ENCODE results near the gene PREB.
A peak's percentile ranks its signal among the peaks of the same experiment; 100 is the strongest.
"Not testable (repeated sequence)": the region's sequence is repeated elsewhere in the genome, so short reads cannot be mapped to it uniquely, and the experiment has no call there.

The PREB gene, protein sequence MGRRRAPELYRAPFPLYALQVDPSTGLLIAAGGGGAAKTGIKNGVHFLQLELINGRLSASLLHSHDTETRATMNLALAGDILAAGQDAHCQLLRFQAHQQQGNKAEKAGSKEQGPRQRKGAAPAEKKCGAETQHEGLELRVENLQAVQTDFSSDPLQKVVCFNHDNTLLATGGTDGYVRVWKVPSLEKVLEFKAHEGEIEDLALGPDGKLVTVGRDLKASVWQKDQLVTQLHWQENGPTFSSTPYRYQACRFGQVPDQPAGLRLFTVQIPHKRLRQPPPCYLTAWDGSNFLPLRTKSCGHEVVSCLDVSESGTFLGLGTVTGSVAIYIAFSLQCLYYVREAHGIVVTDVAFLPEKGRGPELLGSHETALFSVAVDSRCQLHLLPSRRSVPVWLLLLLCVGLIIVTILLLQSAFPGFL

DNA sequence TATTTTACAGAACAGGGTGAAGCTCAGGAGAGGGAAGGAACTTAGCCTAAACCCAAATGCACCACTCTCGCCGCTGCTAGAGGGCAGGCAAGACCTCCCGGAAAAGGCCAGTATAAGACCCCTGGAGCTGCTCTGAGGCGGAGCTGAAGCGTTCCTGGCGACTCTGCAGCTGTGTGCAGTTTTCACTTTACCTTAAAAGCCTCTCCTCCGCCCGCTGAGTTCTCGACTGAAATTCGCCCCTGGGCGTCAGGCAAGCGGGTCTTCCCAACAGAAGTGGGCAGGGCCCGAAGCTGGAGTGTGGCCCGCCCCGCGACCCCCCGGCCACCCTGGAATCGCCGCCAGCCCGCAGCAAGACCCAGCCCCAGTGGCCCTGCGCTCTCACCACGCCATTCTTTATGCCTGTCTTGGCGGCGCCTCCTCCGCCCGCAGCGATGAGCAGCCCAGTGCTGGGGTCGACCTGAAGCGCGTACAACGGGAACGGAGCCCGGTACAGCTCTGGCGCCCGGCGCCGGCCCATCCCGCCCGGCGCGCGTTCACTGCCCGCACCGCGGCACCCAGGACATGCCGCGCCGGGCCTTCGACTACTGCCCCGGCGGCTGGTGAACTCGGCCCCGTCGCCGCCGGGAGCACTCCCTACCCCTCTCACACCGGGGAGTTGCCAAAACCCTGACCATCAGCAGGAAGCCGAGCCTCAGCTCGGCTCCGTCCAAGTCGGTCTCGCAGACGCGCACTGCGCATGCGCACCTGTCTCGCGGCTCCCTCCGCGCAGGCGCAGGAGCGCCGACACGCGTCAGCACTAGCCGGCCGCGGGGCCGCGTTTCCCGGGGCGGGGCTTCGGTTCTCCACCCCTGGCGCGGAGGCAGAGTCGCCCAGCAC, at the start of gene PREB:
Gene PREB, minus strand, starts transcription at position 732 of the 876 bp plus-strand sequence. Its CDS starts 215 bp downstream, at position 517.
- peak; percentile 90 for DNase-seq

DNA sequence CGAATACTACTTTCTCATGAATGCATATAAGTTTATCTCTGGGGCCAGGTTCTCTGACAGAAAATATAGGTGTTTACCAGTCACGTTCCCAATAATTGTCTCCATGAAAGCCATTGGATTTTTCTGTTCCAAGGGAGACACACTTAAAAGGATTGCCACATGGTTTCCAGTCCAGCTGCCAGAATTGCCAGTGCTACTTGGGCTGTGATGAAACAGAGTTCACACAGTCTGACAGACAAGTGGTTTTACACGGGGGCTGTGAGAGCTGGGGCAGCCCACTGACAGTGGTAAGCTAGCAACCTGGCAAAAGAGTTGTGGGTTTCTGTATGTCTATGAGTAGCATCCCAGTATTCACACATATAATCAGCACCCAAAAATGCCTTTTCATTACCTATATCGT, 49.7 kb upstream of the PREB start:
- DNase-seq = no peak

DNA sequence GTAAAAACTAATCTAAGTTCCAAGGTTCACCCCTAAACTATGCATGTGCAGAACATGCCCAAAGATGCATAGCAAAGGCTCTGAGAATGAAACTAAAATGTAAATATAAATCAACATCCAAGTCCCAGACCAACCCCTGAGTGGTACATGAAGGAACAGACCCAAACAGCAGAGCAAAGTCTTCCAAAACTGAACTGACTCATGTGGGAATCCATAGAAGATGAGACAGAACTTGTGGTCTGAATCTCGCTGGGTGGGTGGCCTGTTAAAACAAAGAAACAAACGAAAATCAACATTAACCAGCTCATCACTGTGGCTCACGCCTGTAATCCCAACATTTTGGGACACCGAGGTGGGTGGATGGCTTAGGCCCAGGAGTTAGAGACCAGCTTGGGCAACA, 47.9 kb upstream of the PREB start:
- DNase-seq = no peak

DNA sequence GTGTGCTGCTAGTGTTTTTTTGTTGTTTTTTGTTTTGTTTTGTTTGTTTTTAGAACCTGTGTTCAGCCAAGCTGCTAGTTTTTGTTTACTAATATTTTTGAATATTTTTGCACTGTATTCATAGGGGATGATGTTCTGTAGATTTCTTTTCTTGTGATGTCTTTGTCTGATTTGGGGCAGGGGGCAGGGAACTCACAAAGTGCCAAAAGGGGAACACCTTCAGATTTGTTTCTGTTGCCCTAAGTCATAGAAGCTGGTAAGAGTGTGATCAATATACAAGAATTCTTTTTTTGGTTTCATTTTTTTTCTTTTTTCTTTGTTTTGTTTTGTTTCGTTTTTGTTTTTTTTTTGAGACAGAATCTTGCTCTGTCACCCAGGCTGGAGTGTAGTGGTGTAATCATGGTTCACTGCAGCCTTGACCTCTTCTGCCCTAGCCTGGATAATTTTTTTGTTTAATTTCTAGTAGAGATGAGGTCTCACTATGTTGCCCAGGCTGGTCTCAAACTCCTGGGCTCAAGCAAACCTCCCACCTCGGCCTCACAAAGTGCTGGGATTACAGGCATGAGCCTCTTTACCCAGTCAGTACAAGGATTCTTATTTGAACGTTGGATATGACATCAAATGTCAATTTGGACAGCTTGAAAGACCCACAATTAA, 45.0 kb upstream of the PREB start:
- DNase-seq = no peak

DNA sequence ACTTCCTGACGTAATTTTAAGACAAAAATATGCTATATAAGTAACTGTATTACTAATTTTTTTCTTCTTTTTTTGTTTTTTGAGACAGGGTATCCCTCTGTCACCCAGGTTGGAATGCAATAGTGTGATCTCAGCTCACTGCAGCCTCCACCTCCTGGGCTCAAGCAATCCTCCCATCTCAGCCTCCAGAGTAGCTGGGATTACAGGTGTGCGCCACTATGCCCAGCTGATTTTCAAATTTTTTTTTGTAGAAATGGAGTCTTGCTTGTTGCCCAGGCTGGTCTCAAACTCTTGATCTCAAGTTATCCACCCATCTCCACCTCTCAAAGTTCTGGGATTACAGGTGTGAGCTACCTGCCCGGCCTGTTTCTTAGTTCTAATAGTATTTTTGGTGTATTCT, 44.0 kb upstream of the PREB start:
- no peak for DNase-seq

DNA sequence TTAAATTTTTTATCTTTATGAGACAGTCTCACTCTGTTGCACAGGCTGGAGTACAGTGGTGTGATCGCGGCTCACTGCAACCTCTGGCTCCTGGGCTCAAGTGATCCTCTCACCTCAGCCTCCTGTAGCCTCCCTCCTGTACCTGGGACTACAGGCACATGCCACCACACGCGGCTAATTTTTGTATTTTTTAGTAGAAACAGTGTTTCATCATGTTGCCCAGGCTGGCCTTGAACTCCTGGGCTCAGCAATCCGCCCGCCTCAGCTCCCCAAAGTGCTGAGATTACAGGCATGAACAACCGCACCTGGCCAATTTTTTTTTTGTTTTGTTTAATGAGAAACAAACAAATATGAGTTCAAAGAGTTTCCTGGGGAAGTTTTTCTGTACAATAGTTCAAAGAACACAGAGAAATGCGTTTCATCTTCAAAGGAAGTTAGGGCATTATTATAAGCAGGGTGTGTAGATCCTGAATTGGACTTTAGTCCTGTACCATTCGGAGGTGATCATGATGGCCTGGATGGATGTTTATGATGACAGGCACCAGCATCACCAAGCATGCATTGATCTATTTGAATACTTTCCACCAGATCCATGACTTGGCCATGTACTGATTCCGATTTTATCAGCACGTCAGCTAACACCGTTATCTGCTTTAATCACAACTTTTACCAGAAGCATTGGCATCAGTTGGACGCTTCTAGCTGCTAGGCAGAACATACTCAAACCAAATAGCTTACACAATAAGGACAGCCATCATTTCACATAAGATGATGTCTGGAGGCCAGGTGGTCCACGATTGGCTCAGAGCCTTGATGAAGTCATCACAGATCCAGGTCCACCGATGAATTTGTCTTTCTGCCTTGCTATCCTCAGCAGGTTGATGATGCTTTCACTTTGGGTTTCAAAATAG, 43.3 kb upstream of the PREB start:
- DNase-seq = no peak

DNA sequence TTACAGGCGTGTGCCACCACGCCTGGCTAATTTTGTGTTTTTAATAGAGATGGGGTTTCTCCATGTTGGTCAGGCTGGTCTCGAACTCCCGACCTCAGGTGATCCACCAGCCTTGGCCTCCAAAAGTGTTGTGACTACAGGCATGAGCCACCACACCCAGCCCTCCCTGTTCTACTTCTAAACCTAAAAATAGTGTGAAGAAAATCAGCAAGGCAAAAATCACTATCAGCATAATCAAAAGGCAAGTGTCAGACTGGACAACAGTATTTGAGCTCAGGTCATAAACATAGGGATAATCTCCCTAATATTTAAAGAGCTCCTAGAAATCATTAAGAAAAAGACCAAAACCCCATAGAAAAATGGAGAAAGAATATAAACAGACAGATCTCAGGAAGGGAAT, 41.3 kb upstream of the PREB start:
- not testable (repeated sequence) for DNase-seq

DNA sequence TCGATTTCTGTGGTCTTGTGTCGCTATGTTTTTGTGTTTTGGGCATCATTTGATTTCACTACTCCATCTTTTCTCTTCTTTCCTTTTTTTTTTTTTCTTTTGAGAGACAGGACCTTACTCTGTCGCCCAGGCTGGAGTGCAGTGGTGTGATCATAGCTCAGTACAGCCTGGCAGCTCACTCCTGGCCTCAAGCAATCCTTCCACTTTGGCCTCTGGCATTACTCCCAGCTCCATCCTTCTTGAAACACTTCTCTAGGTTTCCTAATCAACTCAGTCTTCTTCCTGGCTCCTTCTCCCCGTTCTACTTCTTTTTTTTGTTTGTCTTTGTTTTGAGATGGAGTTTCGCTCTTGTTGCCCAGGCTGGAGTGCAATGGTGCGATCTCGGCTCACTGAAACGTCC, 40.9 kb upstream of the PREB start:
- DNase-seq = no peak

DNA sequence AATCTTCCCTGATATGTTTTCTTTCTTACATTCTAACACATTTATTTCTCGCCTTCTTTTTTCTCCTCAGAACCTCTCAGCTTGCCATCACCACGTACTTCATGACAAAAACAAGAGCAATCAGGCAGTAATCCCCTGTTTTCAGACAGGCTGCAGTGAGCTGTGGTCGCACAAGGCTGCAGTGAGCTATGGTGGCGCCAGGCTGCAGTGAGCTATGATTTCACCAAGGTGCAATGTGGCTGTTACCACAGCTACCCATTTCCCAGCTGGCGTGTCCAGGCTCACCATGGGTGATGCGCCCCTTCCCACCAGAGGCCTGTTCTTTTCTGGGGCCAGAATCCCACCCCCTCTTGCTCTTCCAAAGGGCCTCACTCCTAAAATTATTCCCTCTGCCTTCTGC, 40.2 kb upstream of the PREB start:
- no peak for DNase-seq

DNA sequence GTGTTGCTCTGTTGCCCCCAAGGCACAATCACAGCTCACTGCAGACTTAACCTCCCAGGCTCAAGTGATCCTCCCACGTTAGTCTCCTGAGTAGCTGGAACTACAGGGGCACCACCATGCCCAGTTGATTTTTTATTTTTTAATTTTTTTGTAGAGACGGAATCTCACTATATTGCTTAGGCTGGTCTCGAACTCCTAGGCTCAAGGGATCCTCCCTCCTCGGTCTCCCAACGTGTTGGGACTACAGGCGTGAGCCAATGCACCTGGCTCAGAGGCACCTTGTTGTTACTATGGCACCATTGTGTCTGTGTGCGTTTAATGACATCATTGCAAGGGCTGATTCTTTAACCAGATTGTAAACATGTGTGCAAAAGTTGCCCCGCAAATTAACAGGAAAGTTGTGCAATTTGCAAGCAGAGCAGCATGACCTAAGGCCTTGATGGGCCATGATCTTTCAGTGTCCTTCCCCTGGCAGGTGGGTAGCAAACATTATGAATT, 37.0 kb upstream of the PREB start:
- no peak for DNase-seq

DNA sequence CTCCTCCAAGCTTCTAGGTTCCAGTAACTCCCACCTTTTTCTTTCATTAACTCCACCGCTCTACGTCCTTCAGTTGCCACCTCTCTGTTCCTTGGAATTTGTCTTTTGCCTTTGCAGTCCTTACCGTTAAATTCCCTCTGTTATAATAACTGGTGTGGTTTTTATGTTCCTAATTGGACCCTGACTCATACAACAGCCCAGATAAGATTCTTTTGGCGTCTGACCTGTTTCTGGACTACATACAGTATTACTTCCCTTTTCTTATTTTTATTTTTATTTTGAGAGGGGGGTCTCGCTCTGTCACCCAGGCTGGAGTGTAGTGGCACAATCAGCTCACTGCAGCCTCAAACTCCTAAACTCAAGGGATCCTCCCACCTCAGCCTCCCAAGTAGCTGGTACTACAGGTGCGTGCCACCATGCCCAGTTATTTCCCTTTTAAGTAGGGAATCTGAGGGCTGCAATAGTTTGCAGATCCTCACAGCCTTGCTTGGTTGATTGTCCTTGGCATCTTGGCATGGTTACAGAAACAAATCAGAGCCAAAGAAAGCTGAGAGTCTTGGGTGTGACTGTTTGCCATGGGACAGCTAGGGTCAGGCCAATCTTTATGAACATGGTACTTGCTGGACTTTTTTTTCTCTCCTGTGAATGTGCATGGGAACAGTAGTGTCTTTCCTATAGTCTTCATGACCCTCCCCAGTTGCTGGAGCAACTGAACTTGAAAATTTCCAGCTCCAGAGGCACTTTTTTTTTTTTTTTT, 36.3 kb upstream of the PREB start:
- no peak for DNase-seq

DNA sequence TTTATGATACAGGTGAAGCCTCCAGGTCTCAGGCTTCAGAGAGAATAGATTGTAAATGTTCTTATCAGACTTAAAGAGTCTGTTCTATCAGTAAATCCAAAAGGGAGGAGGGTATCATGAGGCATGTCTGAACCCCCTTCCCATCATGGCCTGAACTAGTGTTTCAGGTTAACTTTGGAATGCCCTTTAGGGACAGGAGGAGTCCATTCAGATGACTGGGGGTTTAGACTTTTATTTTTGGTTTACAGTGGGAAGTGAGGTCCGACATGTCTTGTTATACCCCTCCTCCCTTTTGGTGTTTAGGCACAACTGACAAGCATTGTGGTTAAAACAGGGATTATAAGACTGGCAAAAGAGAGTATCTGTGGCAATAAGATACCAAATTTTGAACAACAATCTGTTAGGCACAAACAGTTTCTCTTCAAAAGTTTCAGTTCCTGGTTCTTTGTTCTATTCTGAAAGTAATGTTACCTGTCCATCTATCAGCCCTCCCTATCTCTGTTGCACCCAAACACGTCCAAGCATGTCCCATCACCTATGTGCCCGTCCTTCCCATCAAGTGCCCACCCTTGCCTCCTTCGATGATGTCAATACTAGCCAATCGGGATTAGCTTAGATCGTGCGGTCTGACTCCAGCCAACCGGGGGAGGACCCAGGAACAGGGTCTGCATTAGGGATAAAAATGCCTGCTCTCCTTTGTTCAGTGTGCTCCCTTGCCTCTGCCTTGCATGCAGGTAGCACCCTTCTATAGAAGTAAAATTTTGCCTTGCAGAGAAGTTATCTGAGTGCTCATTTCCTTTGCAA, 30.7 kb upstream of the PREB start:
- DNase-seq = no peak

DNA sequence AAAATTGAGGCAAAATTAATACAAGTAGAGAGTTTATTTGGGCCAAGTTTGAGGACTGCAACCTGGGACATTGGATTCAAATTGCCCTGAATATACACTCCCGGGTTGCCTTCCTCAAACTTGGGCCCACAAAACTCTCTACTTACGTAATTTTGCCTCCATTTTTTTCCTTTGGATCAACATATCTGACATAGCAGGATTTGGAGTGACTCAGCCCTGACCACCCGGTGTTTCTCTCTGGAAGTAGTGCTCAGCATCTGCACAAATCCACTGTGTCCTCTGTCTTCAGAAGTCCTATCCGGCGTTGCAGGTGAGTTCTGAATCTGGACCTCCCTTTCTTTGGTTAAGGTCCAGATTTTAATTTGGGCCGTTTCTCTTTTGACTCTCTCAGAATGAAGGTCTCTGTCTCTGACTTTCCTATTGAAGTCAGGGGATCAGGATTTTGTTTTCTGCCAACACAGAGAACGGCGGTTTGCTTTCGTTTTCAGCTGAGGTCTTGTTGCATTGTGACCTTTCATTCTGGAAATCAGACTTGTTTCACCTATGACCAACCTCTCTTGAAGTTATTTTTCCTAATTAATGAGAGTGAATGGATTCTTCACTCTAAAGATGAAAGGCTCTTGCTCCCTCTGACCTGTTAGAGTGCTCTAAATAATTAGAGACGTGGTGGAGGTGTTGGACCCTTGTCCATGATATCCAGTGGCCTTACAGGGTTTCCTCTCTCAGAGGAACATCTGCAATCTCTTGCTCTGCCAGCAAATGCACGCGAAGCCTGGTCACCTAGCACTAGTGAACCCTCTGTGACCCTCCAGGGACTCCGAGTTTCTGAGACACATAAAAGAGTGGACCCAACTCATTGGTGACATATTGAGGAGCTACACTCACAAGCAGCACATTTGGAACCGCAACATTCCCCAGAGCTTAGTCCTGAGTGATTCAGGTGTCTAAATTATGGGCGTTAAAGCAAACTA, 28.0 kb upstream of the PREB start:
- DNase-seq = peak; percentile 23

DNA sequence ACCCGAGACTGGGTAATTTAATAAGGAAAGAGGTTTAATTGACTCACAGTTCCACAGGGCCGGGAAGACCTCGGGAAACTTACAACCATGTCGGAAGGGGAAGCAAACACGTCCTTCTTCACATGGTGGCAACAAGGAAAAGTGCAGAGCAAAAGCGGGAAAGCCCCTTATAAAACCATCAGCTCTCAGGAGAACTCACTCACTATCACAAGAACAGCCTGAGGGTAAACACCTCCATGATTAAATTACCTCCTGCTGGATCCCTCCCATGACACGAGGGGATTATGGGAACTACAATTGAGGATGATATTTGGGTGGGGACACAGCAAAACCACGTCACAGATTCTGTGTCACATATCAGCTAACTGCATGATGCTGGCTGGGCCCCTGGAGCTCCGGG, 25.8 kb upstream of the PREB start:
- no peak for DNase-seq

DNA sequence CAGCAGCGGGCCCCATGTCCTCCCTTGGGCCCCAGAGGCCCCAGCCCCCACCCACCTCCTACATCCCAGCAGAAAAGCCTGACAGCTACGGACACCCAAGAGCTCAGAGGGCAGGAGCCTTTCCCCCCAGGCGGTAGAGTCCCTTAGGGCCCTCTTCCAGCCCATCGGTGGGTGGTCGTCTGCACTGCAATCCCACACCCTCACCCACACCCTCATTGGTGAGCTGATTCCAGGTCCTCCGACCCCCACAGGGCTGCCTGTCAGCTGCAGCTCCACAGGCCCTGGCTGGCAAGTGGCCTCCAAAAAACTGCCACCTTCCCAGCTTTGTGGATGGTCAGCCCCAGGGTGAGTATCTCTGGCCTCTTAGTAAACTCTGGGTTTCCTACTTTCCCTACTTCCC, 24.8 kb upstream of the PREB start:
- DNase-seq = no peak

DNA sequence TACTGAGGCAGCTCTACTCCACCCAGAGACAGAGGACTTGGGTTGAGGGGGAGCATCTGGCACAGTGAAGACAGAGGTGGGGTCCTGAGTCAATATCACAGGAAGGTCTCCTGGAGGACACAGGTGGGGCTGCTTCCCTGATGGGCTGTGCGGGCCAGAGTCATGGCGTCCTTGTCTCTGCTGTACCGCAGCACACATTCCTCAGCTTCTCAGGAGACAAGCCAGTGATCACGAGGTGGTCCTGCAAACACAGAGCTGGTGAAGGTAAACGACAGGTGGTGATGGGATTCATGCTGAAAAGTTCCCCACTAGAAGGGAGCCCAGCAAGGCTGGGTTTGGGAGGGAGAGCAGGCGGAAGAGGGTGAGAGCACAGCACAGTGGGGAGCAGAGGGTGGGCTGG, 24.0 kb upstream of the PREB start:
- DNase-seq = no peak

DNA sequence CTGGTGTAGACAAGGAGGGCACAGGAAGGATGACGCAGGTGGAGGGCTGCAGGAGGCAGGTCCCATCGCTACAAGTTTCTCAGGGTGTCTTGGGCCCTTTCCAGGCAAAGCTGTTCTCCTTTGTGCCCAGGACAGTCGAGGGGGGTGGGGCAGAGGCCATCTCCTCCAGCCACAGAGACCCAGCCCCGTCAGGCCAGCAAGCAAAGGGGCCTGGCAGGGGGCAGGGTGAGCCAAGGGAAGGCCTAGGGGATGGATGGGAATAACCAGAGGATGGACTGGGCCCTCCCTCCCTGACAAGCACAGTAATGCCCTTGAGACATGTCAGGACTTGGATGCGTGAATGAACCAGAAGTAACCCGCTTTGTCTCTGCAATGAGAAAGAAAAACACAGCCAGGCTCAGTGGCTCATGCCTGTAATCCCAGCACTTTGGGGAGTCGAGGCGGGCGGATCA, 20.7 kb upstream of the PREB start:
- DNase-seq = no peak

DNA sequence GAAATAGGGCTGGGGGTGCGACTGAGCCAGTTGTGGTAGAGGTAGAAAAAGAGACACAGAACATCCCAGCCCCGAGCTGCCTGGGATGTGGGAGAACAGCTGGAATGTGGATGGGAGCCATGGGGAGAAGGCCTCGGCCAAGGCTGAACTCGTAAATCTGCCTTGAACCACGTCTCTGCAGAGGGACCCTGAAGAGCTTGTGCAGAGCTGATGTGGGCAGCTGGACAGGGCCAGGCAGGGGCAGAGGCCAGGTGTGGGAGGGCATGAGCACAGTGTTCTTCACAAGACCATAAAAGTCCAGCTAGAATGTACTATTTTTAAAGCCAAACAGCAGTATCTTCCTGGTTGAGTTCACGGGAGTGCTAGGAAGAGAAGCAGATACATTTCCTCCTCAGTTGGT, 20.1 kb upstream of the PREB start:
- no peak for DNase-seq

DNA sequence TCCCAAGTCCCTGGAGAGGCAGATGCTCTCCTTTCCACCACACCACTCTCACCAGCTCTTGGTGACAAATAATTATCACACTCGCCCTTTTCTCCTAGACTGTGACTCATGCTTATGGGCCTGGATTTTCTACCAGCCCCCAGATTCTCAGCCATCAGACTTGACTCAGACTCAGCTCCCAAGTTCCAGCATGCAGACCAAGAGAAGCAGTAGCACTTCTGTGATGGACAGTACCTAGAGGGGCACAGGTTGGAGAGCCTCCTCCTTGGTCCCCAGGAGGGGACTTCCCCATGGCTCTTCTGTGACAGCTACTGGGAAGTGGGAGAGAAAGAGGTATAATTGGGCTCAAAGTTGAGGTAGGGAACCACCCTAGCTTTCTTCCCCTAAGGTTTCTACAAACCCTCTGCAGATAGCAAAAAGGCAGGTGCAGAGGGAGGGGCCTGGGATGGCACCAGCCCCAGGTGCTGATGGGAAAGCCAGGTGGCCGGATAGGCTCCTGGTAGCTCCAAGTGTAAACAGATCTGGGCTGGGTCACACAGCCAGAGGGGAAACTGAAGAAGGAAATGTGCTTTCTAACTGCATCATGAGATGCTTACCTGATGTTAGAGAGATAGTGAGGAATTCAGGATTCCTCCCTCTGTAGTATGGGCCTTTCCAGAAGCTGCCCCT, 18.5 kb upstream of the PREB start:
- no peak for DNase-seq

Data from NCI-H226 (cell line).